NCI-H1048 (cell line): ENCODE results near the gene CASD1.

Experiments
- DNase-seq: peaks from one replicate; lab custom pipeline; 2025; lab: John Stamatoyannopoulos, UW

Gene CASD1

GRCh38 chr7:94513565-94513860 is 3.9 kb downstream of the CASD1 start:
- no peak for DNase-seq

- DNase-seq: no peak
Observed at GRCh38 chr7:94514140-94514889, 4.7 kb downstream of the CASD1 start.

- no peak for DNase-seq
Observed at GRCh38 chr7:94514917-94515316, 5.3 kb downstream of the CASD1 start.

- DNase-seq: no peak
Observed at GRCh38 chr7:94525923-94526322, 16.3 kb downstream of the CASD1 start.

DNA sequence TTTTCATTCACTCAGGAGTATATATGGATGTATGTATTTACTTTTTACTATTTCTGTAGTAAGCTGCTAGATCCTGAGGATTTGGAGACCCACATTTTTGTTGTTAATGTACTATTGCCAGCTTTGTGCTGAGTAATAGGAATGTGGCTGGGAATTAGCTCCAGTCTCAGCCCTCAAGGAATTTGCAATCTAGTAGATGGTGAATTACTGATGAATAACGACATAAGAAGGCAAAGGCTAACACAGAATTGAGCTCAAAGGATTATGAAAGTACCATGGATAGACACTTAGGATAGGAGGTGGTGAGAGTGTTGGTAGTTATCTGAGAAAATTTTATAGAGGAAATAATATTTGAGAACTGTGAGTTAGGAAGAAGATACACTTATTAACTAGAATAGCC is 19.9 kb downstream of the CASD1 start:
- no peak for DNase-seq

GRCh38 chr7:94530109-94530508 is 20.5 kb downstream of the CASD1 start:
- DNase-seq: no peak

GRCh38 chr7:94532676-94533075 is 23.1 kb downstream of the CASD1 start:
- DNase-seq: no peak

GRCh38 chr7:94540428-94540827 is 30.8 kb downstream of the CASD1 start:
- DNase-seq: no peak

DNA sequence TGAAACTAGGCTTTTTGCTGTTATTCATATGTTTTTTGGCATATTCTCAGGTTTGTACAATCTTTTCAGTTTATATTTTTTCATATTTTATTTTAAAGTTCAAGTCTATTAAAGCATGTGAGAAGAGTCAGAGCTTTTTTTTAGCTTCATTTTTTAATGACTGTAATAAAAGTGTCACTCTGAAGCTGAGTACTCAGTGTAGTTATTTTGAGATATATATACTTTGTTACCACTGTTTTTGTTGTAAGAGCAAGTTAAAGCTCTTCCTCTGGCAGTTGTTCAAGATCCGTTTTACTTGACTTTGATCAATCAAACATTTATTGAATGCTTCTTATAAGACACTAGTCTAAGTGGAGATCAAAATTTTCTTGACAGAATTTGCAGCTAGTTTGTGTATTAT is 37.5 kb downstream of the CASD1 start:
- no peak for DNase-seq

GRCh38 chr7:94556028-94556427 is 46.4 kb downstream of the CASD1 start:
- DNase-seq: no peak

GRCh38 chr7:94557215-94557614 is 47.6 kb downstream of the CASD1 start:
- DNase-seq: no peak

DNA sequence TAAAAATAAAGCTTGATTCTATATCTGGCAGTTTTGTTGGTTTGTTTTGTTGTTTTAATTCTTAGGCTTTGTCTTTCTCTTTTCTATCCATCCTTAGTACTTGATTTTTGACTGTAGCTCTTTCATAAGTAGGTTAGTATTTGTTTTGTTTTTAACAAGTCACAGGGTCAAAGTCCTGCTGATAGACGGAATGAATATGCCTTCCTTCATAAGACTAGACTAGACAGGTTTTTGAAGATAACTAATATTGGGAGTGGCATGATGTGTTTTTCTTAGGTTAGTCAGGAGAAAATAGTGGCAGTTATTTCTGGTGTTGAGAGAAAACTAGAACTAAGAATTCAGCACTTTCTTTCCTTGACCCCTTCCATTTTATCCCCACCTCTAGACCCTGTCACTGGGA is 50.4 kb downstream of the CASD1 start:
- no peak for DNase-seq

- no peak for DNase-seq
Observed at GRCh38 chr7:94561841-94562514, 52.4 kb downstream of the CASD1 start.

DNA sequence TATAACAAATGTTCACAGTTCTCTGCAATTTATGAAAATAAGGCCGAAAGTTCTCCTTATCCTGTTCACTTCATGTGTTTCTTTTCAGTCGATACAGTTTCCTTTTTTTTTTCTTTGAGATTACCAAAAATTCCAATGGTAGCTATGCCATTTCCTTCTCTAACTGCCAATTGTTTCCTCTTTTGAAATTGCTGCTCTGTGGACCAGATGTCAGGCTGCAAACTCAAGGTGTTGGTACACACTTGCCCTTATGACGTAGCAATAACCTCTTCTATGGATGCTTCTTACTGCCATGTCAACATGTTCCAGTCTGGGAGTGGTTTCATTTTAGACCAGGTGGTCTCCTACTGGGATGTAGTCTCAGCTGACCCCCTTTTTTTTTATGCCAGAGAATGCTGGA is 52.9 kb downstream of the CASD1 start:
- DNase-seq: no peak

GRCh38 chr7:94565247-94565894 is 55.8 kb downstream of the CASD1 start:
- DNase-seq: no peak

DNA sequence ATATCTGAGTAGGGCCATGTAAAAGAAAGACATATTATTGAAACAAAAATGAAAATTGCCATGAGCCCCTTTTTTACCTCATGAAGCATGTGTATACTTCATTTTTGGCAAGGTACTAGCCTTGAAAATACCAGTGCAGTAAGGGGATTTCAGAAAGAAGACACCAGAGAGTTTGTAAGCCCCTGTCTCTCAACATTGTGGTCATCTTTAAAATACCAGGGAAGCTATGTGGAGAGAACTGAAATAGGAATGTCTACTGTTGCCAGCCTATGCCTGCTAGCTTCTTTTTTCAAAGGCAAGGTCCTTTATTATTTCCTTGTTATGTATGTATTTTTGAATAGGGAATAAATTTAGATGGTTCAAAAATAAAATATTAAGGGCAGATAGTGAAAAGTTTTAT is 57.8 kb downstream of the CASD1 start:
- DNase-seq: no peak

DNA sequence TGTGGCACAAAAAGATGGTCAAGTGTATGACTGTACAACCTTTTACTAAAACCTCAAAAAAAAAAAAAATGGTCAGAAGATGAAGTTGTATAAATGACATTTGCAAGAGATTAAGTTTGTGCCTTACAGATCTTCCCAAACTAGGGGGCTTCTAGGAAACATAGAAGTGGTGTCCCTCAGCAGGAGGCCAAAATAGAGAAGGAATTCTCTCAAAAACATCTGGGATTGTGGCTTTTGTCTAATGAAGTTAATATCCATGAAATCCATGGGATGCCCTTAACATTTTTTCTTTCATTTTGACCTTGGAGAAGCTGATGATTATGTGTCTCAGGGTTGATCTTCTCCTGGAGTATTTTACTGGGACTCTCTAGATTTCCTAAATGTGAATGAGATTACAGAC is 62.2 kb downstream of the CASD1 start:
- no peak for DNase-seq

DNA sequence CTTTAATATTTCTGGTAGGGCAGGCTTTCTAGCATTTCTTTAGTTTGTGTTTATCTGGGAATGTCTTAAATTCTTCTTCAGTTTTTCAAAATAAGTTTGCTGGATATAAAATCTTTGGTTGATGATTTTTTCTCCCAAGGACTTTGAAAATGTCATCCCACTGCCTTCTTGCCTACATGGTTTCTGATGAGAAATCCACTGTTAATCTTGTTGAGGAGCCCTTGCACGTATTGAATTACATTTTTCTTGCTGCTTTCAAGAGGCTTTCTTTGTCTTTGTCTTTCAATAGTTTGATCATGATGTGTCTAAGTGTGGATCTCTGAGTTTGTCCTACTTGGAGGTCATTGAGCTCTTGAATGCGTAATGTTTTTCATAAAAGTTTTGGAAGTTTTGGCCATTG is 66.0 kb downstream of the CASD1 start:
- no peak for DNase-seq

DNA sequence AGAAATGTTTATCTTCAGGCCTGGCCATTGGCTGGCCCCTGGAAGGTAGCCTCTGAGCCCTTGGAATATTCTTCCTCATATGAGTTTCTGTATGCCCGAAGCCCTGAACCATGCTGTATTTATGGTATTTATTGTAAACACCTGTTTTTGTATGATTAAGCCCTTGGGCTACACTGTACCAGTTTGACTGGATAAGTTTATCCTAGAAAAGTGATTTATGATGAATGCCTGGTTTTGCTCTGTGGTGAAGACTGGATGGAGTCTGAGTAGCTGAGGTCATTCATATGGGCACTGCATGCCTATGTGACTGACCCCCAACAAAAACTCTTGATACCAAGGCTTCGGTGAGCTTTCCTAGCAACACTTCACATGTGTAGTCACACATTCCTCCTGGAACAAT is 66.7 kb downstream of the CASD1 start:
- no peak for DNase-seq

GRCh38 chr7:94577357-94577756 is 67.7 kb downstream of the CASD1 start:
- DNase-seq: no peak

- DNase-seq: no peak
Observed at GRCh38 chr7:94578614-94579013, 69.0 kb downstream of the CASD1 start.

- no peak for DNase-seq
Observed at GRCh38 chr7:94579470-94579869, 69.9 kb downstream of the CASD1 start.

DNA sequence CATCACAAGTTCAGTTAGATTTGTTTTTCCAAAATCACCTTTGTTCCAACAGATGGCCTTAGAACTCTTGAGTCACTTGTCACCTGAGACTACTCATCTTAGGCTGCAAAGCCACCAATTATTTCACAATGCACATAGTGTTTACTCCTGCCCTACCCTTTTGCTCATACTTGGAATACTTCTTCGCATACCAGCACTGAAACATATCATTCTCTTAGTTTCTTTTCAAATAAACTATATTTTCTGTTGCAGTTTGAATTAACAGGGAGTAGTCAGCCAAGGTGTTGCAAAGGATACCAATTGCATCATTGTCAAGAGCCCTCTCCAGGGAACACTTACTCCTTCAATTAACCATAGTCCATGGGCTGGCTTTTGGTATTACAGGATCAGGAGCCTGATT is 71.0 kb downstream of the CASD1 start:
- DNase-seq: no peak

DNA sequence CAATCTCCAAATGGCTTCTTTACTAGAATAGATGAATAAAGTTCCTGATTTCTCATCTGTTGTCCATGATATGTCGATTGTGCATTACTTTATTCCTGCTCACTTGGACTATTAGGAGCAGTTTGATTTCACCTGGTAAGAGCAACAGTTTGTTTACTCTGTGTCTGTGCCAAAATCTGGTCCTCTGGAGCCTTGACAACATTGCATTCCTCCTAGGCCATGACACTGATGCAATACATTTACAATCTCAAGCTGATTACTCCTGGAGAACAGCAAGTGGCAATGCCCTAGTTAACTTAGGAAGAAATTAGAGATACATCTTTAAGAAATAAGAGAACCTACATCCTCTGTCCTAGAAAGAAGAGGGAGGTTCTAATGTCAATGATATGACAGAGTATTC is 74.5 kb downstream of the CASD1 start:
- DNase-seq: no peak
